Trophoblast cell (in vitro differentiated cells and primary cell): Measurements from ENCODE around the gene CD101.
A peak's percentile ranks its signal among the peaks of the same experiment; 100 is the strongest.

ENCODE experiments used
- DNase-seq, 2 donors: peaks; one replicate each; pipeline ENCODE4 v3.0.0-alpha.2; 2016
- H2AFZ ChIP-seq: 2 replicates; pipeline ENCODE4 v1.6.1; 2013; ENCODE audit warnings: low read length, moderate library complexity, mild to moderate bottlenecking; ENCODE audit not compliant: insufficient read depth, poor library complexity
- H2AK5ac ChIP-seq: 2 replicates; pipeline ENCODE4 v1.6.1; 2013; ENCODE audit warnings: mild to moderate bottlenecking, low read length
- H2BK120ac ChIP-seq: 2 replicates; pipeline ENCODE4 v1.6.1; 2013; ENCODE audit warnings: low read length, mild to moderate bottlenecking, moderate library complexity; ENCODE audit not compliant: insufficient read depth, poor library complexity
- H2BK12ac ChIP-seq: 2 replicates; pipeline ENCODE4 v1.6.1; 2013; ENCODE audit warnings: mild to moderate bottlenecking, low read length, moderate library complexity
- H2BK5ac ChIP-seq: 2 replicates; pipeline ENCODE4 v1.6.1; 2013; ENCODE audit warnings: low read length, low read depth, moderate library complexity, mild to moderate bottlenecking; ENCODE audit not compliant: poor library complexity
- H3K14ac ChIP-seq: 2 replicates; pipeline ENCODE4 v1.6.1; 2013; ENCODE audit warnings: mild to moderate bottlenecking, low read length
- H3K18ac ChIP-seq: 2 replicates; pipeline ENCODE4 v1.6.1; 2013; ENCODE audit warnings: mild to moderate bottlenecking, low read length
- H3K23ac ChIP-seq: 2 replicates; pipeline ENCODE4 v1.6.1; 2013; ENCODE audit warnings: low read length
- H3K27ac ChIP-seq: 2 replicates; pipeline ENCODE4 v1.5.1; 2013; ENCODE audit warnings: low read depth, mild to moderate bottlenecking, inconsistent platforms, low read length, moderate library complexity
- H3K27me3 ChIP-seq: 2 replicates; pipeline ENCODE4 v1.6.1; 2013; ENCODE audit warnings: inconsistent platforms, mild to moderate bottlenecking, low read length, moderate library complexity; ENCODE audit not compliant: insufficient read depth
- H3K36me3 ChIP-seq, 2 experiments: 1 replicate in 1 of 2; 2 replicates in 1 of 2; pipeline ENCODE4 v1.6.1; 2013; ENCODE audit warnings: low read length in 2 of 2, mild to moderate bottlenecking in 2 of 2, moderate library complexity in 1 of 2; ENCODE audit not compliant: insufficient read depth in 2 of 2, control insufficient read depth in 1 of 2
- H3K4ac ChIP-seq: 2 replicates; pipeline ENCODE4 v1.6.1; 2013; ENCODE audit warnings: low read depth, mild to moderate bottlenecking, low read length, moderate library complexity
- H3K4me1 ChIP-seq, 2 experiments: 1 replicate in 1 of 2; 2 replicates in 1 of 2; pipeline ENCODE4 v1.6.1; 2013; ENCODE audit warnings: low read length in 2 of 2, mild to moderate bottlenecking in 2 of 2, moderate library complexity in 1 of 2; ENCODE audit not compliant: insufficient read depth in 2 of 2, control insufficient read depth in 1 of 2
- H3K4me2 ChIP-seq: 2 replicates; pipeline ENCODE4 v1.6.1; 2013; ENCODE audit warnings: inconsistent platforms, mild to moderate bottlenecking, low read length, moderate library complexity
- H3K4me3 ChIP-seq: 2 replicates; pipeline ENCODE4 v1.5.1; 2013; ENCODE audit warnings: mild to moderate bottlenecking, low read depth, low read length, inconsistent platforms
- H3K79me1 ChIP-seq: one replicate; pipeline ENCODE4 v1.6.1; 2013; ENCODE audit warnings: low read length
- H3K79me2 ChIP-seq: 2 replicates; pipeline ENCODE4 v1.6.1; 2013; ENCODE audit warnings: low read length, mild to moderate bottlenecking; ENCODE audit not compliant: control insufficient read depth, insufficient read depth, poor library complexity
- H3K9ac ChIP-seq: 2 replicates; pipeline ENCODE4 v1.6.1; 2013; ENCODE audit warnings: mild to moderate bottlenecking, low read length
- H3K9me3 ChIP-seq: 2 replicates; pipeline ENCODE4 v1.6.1; 2013; ENCODE audit warnings: low read depth, mild to moderate bottlenecking, control low read depth, inconsistent platforms, low read length; ENCODE audit not compliant: insufficient read depth
- H4K12ac ChIP-seq: 2 replicates; pipeline ENCODE4 v1.6.1; 2013; ENCODE audit warnings: low read depth, mild to moderate bottlenecking, low read length, moderate library complexity
- H4K8ac ChIP-seq: 2 replicates; pipeline ENCODE4 v1.6.1; 2013; ENCODE audit warnings: low read depth, mild to moderate bottlenecking, low read length, moderate library complexity
- H4K91ac ChIP-seq: one replicate; pipeline ENCODE4 v1.6.1; 2013; ENCODE audit warnings: low read depth, mild to moderate bottlenecking, low read length, moderate library complexity
- WGBS: extraction: QIAGEN DNeasy Blood & Tissue Kit; methylation state at CpG from one replicate; pipeline ENCODE4 v1.1.7; 2013; ENCODE audit warnings: missing lambda C conversion rate; ENCODE audit not compliant: insufficient read length, insufficient coverage; ENCODE audit errors: extremely low coverage; 5-methylcytosine and 5-hydroxymethylcytosine counted together

The CD101 gene

DNA sequence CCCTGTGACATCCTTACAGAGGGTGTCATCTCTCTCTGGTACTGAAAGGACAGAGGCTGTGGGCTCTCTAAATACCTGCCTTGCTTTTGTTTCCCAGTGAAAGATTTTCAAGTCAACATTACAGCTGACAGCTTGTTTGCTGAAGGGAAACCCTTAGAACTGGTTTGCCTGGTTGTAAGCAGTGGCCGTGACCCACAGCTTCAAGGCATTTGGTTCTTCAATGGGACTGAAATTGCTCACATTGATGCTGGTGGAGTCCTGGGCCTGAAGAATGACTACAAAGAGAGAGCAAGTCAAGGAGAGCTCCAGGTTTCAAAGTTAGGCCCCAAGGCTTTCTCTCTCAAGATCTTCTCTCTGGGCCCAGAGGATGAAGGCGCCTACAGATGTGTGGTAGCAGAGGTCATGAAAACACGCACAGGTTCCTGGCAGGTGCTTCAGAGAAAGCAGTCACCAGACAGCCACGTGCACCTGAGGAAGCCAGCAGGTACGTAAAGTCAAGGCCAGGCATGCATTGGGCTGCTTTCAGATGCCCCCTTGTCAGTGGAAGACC is 11.8 kb downstream of the CD101 start:
- no peak overlapping the region for H3K18ac ChIP-seq
- WGBS: no CpG with 5 or more reads among the region's 5 CpGs
- H4K91ac ChIP-seq: no peak overlapping the region
- no peak overlapping the region for H2AK5ac ChIP-seq
- no peak overlapping the region for H2BK12ac ChIP-seq
- no peaks in the 10 kb centered on the region for H3K27me3 ChIP-seq
- H3K79me2 ChIP-seq: no peaks in the 10 kb centered on the region
- no peak overlapping the region for H4K8ac ChIP-seq
- no peak overlapping the region for H3K4me3 ChIP-seq
- H3K4ac ChIP-seq: no peak overlapping the region
- H3K14ac ChIP-seq: no peak overlapping the region
- no peak overlapping the region for H3K4me2 ChIP-seq
- peak; percentile 94 to 97 for DNase-seq
- peaks cover 5 to 6% of the 10 kb centered on the region in 2 experiments for H3K4me1 ChIP-seq
- no peak overlapping the region for H3K9ac ChIP-seq
- H3K36me3 ChIP-seq: no peaks in the 10 kb centered on the region
- no peak overlapping the region for H2BK120ac ChIP-seq
- H3K79me1 ChIP-seq: no peaks in the 10 kb centered on the region
- H2AFZ ChIP-seq: no peak overlapping the region
- H3K9me3 ChIP-seq: peaks cover 3% of the 10 kb centered on the region
- no peak overlapping the region for H2BK5ac ChIP-seq
- no peak overlapping the region for H4K12ac ChIP-seq
- H3K27ac ChIP-seq: no peak overlapping the region
- H3K23ac ChIP-seq: no peak overlapping the region

DNA sequence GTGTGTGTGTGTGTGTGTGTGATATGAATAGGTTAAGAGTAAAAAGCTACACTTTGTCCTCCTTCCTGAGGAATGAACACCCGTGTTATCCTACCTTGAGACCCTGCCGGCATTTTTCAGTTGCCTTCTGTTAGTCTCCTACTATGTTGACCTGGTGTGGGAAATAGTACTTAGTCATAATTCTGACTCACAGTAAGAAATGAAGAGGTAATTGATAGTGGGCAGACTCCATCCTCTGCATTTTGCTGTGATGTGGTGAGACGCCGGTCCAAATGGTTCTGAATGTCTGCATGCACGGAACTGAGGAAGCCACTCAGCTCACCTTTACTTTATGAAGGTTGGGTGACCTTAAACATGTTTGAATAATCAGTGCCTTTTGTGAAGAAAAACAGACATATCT is 12.6 kb downstream of the CD101 start:
- no CpG with 5 or more reads among the region's 5 CpGs for WGBS
- H3K14ac ChIP-seq: no peak overlapping the region
- H3K4ac ChIP-seq: no peak overlapping the region
- no peak overlapping the region for H3K23ac ChIP-seq
- H3K79me1 ChIP-seq: no peaks in the 10 kb centered on the region
- no peak overlapping the region for H3K9ac ChIP-seq
- no peaks in the 10 kb centered on the region for H3K27me3 ChIP-seq
- no peak overlapping the region for H4K8ac ChIP-seq
- H3K9me3 ChIP-seq: peaks cover 3% of the 10 kb centered on the region
- no peak overlapping the region for H2BK120ac ChIP-seq
- no peak overlapping the region for H2AK5ac ChIP-seq
- H3K4me2 ChIP-seq: no peak overlapping the region
- no peak overlapping the region for H4K12ac ChIP-seq
- no peak overlapping the region for H3K4me3 ChIP-seq
- no peak overlapping the region for H2AFZ ChIP-seq
- H3K27ac ChIP-seq: no peak overlapping the region
- DNase-seq: peak; percentile 20 to 32
- no peaks in the 10 kb centered on the region for H3K79me2 ChIP-seq
- peaks cover 5 to 6% of the 10 kb centered on the region in 2 experiments for H3K4me1 ChIP-seq
- H2BK12ac ChIP-seq: no peak overlapping the region
- no peak overlapping the region for H3K18ac ChIP-seq
- no peak overlapping the region for H2BK5ac ChIP-seq
- H3K36me3 ChIP-seq: no peaks in the 10 kb centered on the region
- H4K91ac ChIP-seq: no peak overlapping the region

DNA sequence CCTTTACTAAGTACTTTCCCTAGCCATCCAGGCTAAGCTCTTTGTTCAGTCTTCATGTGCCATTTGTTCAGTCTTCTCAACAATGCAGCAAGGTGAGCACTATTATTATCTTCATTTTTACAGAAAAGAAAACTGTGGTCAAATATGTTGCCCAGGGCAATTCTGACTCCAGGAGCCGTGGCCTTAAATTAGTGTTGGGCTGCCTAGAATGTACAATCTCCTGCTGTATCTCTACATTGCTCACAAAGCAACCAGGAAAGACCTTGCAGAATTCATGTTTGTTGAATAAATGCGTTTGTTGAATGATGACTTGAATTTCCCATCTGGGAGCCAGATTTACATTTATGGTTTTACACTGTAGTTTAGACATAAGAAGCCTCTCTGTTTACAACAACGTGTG is 14.2 kb downstream of the CD101 start:
- WGBS: no CpG with 5 or more reads among the region's 3 CpGs
- Histone ChIP-seq H3K36me3 (no peaks in the 10 kb centered on the region), H4K12ac (no peak overlapping the region), H3K4me2 (no peak overlapping the region), H3K9ac (no peak overlapping the region), H3K4ac (no peak overlapping the region), H3K79me2 (no peaks in the 10 kb centered on the region), H3K27ac (no peak overlapping the region), H3K23ac (no peak overlapping the region), H4K91ac (no peak overlapping the region), H2BK12ac (no peak overlapping the region), H3K4me1 (peaks cover 5 to 6% of the 10 kb centered on the region in 2 experiments), H3K27me3 (no peaks in the 10 kb centered on the region), H2BK120ac (no peak overlapping the region), H3K18ac (no peak overlapping the region), H3K14ac (no peak overlapping the region), H3K79me1 (no peaks in the 10 kb centered on the region), H3K9me3 (peaks cover 3% of the 10 kb centered on the region), H3K4me3 (no peak overlapping the region), H2AFZ (no peak overlapping the region), H2AK5ac (no peak overlapping the region), H4K8ac (no peak overlapping the region), H2BK5ac (no peak overlapping the region)
- peak; percentile 77 to 95 for DNase-seq

DNA sequence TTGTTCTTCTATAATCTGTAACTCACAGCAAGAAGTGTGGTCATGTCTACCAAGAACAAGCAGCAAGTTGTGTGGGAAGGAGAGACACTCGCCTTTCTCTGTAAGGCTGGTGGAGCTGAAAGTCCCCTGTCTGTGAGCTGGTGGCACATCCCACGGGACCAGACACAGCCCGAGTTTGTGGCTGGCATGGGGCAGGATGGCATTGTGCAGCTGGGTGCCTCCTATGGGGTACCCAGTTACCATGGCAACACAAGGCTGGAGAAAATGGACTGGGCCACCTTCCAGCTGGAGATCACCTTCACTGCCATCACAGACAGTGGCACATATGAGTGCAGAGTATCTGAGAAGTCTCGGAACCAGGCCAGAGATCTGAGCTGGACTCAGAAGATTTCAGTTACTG is 15.5 kb downstream of the CD101 start:
- peaks cover 3% of the 10 kb centered on the region for H3K9me3 ChIP-seq
- no peaks in the 10 kb centered on the region for H3K79me2 ChIP-seq
- no peak overlapping the region for H2BK5ac ChIP-seq

More for the DNA sequence above, 15.5 kb downstream of the CD101 start:
- Histone ChIP-seq H4K8ac (no peak overlapping the region), H4K91ac (no peak overlapping the region), H2BK120ac (no peak overlapping the region), H3K4me3 (no peak overlapping the region), H3K4ac (no peak overlapping the region), H3K18ac (no peak overlapping the region), H2AK5ac (no peak overlapping the region), H3K27me3 (no peaks in the 10 kb centered on the region), H3K79me1 (no peaks in the 10 kb centered on the region), H4K12ac (no peak overlapping the region), H3K23ac (peak overlapping the region; percentile 21), H2BK12ac (no peak overlapping the region), H3K4me2 (no peak overlapping the region), H3K9ac (no peak overlapping the region), H3K14ac (no peak overlapping the region), H3K4me1 (peaks cover 5 to 6% of the 10 kb centered on the region in 2 experiments), H2AFZ (no peak overlapping the region), H3K36me3 (no peaks in the 10 kb centered on the region), H3K27ac (no peak overlapping the region)
- DNase-seq: no peak
- WGBS: no CpG with 5 or more reads among the region's 4 CpGs
